Measurements from ENCODE around the gene MED25.

MED25 gene

GRCh38 chr19:49866933-49867782 is 49.1 kb downstream of the MED25 start, which contains the start of gene PNKP:
Gene PNKP, minus strand, starts transcription at chr19:49867576. Its CDS starts 372 bp downstream, at chr19:49867204.
- peak within 1 kb of the TSS; percentile 68 for H3K4me3 ChIP-seq (ENCODE audit: control insufficient read depth, low read depth, low read length)
- DNase-seq (ENCODE audit: low read depth), result peak; percentile 87

GRCh38 chr19:49869009-49869483 is 51.0 kb downstream of the MED25 start:
- no peak for TF ChIP-seq CTCF (conservative IDR thresholded peaks at IDR 0.05; ENCODE audit: control insufficient read depth, insufficient read depth, low read depth, low read length)
- H3K4me3 ChIP-seq (ENCODE audit: control insufficient read depth, low read depth, low read length), result peak overlapping the region; percentile 46
- DNase-seq (ENCODE audit: low read depth), result no peak

More at GRCh38 chr19:49866933-49867782, 49.1 kb downstream of the MED25 start, which contains the start of gene PNKP:
- TF ChIP-seq CTCF (conservative IDR thresholded peaks at IDR 0.05; ENCODE audit: control insufficient read depth, insufficient read depth, low read depth, low read length), result no peak

- H3K4me3 ChIP-seq (ENCODE audit: control insufficient read depth, low read depth, low read length), result peak overlapping the region; percentile 49
- no peak for TF ChIP-seq CTCF (conservative IDR thresholded peaks at IDR 0.05; ENCODE audit: control insufficient read depth, insufficient read depth, low read depth, low read length)
- peak; percentile 100 for DNase-seq (ENCODE audit: low read depth)
Observed at GRCh38 chr19:49869484-49870308, 51.6 kb downstream of the MED25 start.

GRCh38 chr19:49870309-49870901 is 52.3 kb downstream of the MED25 start:
- peak overlapping the region; percentile 49 for H3K4me3 ChIP-seq (ENCODE audit: control insufficient read depth, low read depth, low read length)
- no peak for TF ChIP-seq CTCF (conservative IDR thresholded peaks at IDR 0.05; ENCODE audit: control insufficient read depth, insufficient read depth, low read depth, low read length)

GRCh38 chr19:49871349-49871985 is 53.4 kb downstream of the MED25 start:
- TF ChIP-seq CTCF (conservative IDR thresholded peaks at IDR 0.05; ENCODE audit: control insufficient read depth, insufficient read depth, low read depth, low read length), result no peak
- no peak overlapping the region for H3K4me3 ChIP-seq (ENCODE audit: control insufficient read depth, low read depth, low read length)
- peak; percentile 38 for DNase-seq (ENCODE audit: low read depth)

More at GRCh38 chr19:49870309-49870901, 52.3 kb downstream of the MED25 start:
- DNase-seq (ENCODE audit: low read depth), result no peak
